ENCODE measurements around the gene POLR3A. TPM values are rescaled to one million over a fixed set of nuclear protein-coding genes. Genes with fewer than 3 reads are reported as not detected.

POLR3A gene
- total RNA-seq, 1 experiment from 2014 or later, result 38.0 TPM

DNA sequence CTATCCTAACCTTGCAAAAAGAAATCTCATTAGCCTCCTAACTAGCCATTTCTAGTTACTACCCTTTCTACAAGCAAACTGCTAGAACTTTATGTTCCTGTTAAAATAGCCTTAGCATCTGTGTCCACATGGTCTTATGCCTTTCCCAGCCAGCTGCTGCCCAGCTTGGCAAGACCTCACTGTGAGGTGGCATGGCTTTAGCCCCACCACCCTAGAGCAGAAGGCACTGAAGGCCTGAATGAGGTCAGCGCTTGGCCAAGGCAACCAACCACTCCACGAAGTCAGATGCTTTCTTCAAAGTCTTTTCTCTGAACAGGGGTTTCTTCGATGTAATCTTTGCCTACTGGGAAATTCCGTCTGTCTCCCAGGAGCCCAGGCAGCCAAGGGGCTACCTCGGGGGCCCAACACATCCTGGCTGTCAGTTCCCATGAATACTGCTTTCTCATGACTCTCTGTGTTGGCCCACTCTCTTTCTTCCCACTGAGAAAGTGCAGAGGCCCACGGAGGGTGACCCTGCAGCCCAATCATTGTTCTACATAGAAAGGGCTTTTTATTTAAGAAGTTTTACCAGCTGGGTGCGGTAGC is 41.6 kb downstream of the POLR3A start:
- Histone ChIP-seq H2BK20ac (ENCODE audit: low read depth, low read length, poor library complexity, severe bottlenecking) (no peak overlapping the region), H3K9ac (ENCODE audit: extremely low read depth, insufficient read length, low read length) (no peak overlapping the region), H3K14ac (ENCODE audit: insufficient read depth, low read length) (no peak overlapping the region), H3K9me3 (ENCODE audit: control insufficient read depth, low read depth, low read length) (no peaks in the 10 kb centered on the region), H2BK120ac (ENCODE audit: low read depth, low read length, poor library complexity, severe bottlenecking) (no peak overlapping the region), H2BK5ac (ENCODE audit: insufficient read length, low read length) (no peak overlapping the region), H3K27me3 (ENCODE audit: insufficient read depth, low read length) (no peaks in the 10 kb centered on the region), H3K79me2 (ENCODE audit: insufficient read depth, low read length) (no peaks in the 10 kb centered on the region), H3K18ac (ENCODE audit: insufficient read length, low read depth, low read length) (no peak overlapping the region), H4K91ac (ENCODE audit: insufficient read length, low read depth, low read length) (no peak overlapping the region), H3K23me2 (ENCODE audit: insufficient read length, low read depth, low read length, poor library complexity, severe bottlenecking) (no peaks in the 10 kb centered on the region), H3K4me2 (ENCODE audit: insufficient read depth, insufficient read length, low read length) (no peak overlapping the region), H3K4ac (ENCODE audit: low read depth, low read length) (no peak overlapping the region), H2AFZ (ENCODE audit: low read length) (no peak overlapping the region), H3T11ph (ENCODE audit: low read length) (no peak overlapping the region), H4K5ac (ENCODE audit: insufficient read length, low read depth, low read length) (no peak overlapping the region), H4K8ac (replicated peaks; ENCODE audit: insufficient read length, low read depth, low read length) (no peak overlapping the region), H2BK12ac (ENCODE audit: insufficient read length, low read depth, low read length) (no peak overlapping the region), H3K79me1 (ENCODE audit: insufficient read depth, low read depth, low read length, poor library complexity, severe bottlenecking) (no peaks in the 10 kb centered on the region), H3K23ac (ENCODE audit: insufficient read length, low read depth, low read length) (no peak overlapping the region), H3K27ac (ENCODE audit: insufficient read length, low read depth, low read length) (no peak overlapping the region), H2AK5ac (ENCODE audit: insufficient read length, low read length) (no peak overlapping the region), H4K20me1 (ENCODE audit: control insufficient read depth, insufficient read depth, insufficient read length) (no peaks in the 10 kb centered on the region), H3K56ac (ENCODE audit: insufficient read length, low read depth, low read length) (no peak overlapping the region), H3K4me1 (ENCODE audit: insufficient read depth, low read length) (no peaks in the 10 kb centered on the region), H2BK15ac (ENCODE audit: low read depth, low read length) (no peak overlapping the region)
- DNase-seq, result no peak
- Mint-ChIP-seq H3K9me3 (no peaks in the 10 kb centered on the region; a peak in 1 of 5 replicates), H3K27me3 (ENCODE audit: low read depth) (no peaks in the 10 kb centered on the region), H3K4me1 (no peaks in the 10 kb centered on the region; a peak in 1 of 4 replicates), H3K36me3 (ENCODE audit: insufficient read depth in 1 of 3, low read depth in 3 of 3) (peaks cover 37 to 96% (median 90%) of the 10 kb centered on the region in 3 experiments), H3K4me3 (no peak overlapping the region), H3K27ac (no peak overlapping the region; a peak in 1 of 7 replicates)
- TF ChIP-seq, protein P1, sequence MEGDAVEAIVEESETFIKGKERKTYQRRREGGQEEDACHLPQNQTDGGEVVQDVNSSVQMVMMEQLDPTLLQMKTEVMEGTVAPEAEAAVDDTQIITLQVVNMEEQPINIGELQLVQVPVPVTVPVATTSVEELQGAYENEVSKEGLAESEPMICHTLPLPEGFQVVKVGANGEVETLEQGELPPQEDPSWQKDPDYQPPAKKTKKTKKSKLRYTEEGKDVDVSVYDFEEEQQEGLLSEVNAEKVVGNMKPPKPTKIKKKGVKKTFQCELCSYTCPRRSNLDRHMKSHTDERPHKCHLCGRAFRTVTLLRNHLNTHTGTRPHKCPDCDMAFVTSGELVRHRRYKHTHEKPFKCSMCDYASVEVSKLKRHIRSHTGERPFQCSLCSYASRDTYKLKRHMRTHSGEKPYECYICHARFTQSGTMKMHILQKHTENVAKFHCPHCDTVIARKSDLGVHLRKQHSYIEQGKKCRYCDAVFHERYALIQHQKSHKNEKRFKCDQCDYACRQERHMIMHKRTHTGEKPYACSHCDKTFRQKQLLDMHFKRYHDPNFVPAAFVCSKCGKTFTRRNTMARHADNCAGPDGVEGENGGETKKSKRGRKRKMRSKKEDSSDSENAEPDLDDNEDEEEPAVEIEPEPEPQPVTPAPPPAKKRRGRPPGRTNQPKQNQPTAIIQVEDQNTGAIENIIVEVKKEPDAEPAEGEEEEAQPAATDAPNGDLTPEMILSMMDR (conservative IDR thresholded peaks at IDR 0.05), result no peak
- WGBS (ENCODE audit: extremely low coverage, insufficient read length, low lambda C conversion rate), result no CpG with 5 or more reads among the region's 7 CpGs
